GM12891 (cell line): ENCODE measurements around the gene HK1.
"Not testable (repeated sequence)": the region's sequence is repeated elsewhere in the genome, so short reads cannot be mapped to it uniquely, and the experiment has no call there.

Source experiments
- DNase-seq: peaks from one replicate; pipeline ENCODE4 v3.0.0; 2011; ENCODE audit warnings: low spot score; ENCODE audit not compliant: insufficient read length
- FAIRE-seq: peaks from 2 replicates; lab custom pipeline; 2011; peaks lifted over from hg19 to GRCh38; lab: Jason Lieb, UNC
- PAX5 ChIP-seq: IDR thresholded peaks from 2 replicates; pipeline ENCODE4 v1.6.1; 2011; ENCODE audit warnings: low read length, moderate library complexity, mild to moderate bottlenecking; ENCODE audit not compliant: insufficient read depth, severe bottlenecking
- POLR2A ChIP-seq: IDR thresholded peaks from 2 replicates; pipeline ENCODE4 v1.6.1; 2011; ENCODE audit warnings: low read depth, low read length, control low read depth
- POLR2AphosphoS5 ChIP-seq: IDR thresholded peaks from 2 replicates; pipeline ENCODE4 v1.6.1; 2011; ENCODE audit warnings: low read depth, low read length, control low read depth
- POU2F2 ChIP-seq: IDR thresholded peaks from 2 replicates; pipeline ENCODE4 v1.6.1; 2011; ENCODE audit warnings: low read depth, mild to moderate bottlenecking, control low read depth, low read length, moderate library complexity
- SPI1 ChIP-seq: IDR thresholded peaks from 2 replicates; pipeline ENCODE4 v1.6.1; 2011; ENCODE audit warnings: low read depth, low read length, control low read depth
- TAF1 ChIP-seq: IDR thresholded peaks from 2 replicates; pipeline ENCODE4 v1.6.1; 2011; ENCODE audit warnings: low read depth, low read length, control low read depth

Gene HK1

DNA sequence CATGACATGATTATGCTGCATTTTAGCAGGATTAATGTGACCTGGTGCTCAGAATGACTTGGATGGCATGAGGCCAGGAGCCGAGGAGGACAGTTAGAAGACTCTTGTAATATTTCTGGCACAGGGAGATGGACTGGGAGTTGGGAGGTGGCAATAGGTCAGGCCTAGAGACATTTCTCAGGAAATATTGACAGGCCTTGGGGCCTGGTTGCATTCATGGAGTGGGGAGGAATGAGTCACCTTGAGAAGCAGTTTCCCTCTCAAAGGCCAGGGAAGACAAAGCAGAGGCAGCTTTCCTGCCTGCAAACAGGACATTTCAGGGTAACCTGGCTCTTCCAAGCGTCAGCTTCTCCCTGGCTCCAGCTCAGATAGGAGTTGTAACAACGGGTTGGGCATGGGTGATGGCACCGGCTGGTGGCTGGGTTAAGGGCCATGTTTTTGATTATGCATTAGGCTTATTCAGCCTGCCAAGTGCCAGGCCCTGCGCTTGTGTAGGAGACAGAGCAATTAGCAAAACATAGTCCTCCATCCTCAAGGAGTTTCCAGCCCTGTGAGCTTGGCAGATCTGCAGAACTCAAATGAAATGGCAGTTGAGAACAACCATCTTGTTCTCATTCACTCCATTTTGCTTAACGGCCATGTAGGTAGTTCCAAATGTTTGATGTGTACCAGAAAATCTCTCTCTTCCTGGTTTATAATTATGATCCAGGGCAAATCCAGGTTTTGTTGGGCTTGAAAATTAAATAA, 38.2 kb downstream of the HK1 start:
- TF ChIP-seq POU2F2 (no peak), POLR2A (no peak), TAF1 (no peak), SPI1 (no peak), PAX5 (no peak), POLR2AphosphoS5 (no peak)
- DNase-seq (no peak), FAIRE-seq (no peak)

DNA sequence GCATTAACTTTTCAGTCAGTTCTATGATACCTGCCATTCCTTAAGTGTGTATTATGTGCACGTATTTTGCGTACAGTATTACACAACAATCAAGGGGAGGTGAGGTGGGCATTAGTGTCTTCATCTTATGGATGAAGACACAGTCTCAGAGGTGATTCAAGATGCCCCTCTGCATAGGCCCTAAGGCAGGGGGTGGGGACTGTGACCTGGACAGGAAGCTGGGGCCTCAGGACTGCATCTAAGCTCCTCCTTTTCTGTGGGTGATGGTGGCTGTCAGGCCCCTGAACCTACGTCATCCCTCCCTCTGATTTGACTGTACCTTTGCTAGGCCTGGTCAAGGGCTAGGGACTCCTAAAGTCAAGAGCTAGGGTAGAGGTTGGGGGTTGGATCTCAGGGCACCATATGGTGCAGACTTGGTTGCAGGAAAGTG, 38.9 kb downstream of the HK1 start:
- DNase-seq (peak; percentile 59), FAIRE-seq (peak; percentile 85)
- no peak for TF ChIP-seq SPI1
- TF ChIP-seq PAX5, result no peak
- peak; percentile 87 for TF ChIP-seq POLR2A
- TF ChIP-seq POLR2AphosphoS5, result peak; percentile 30; the same call in 1 of the 2 replicates
- TF ChIP-seq TAF1, result peak; percentile 27; the same call in 1 of the 2 replicates
- TF ChIP-seq POU2F2, result no peak

DNA sequence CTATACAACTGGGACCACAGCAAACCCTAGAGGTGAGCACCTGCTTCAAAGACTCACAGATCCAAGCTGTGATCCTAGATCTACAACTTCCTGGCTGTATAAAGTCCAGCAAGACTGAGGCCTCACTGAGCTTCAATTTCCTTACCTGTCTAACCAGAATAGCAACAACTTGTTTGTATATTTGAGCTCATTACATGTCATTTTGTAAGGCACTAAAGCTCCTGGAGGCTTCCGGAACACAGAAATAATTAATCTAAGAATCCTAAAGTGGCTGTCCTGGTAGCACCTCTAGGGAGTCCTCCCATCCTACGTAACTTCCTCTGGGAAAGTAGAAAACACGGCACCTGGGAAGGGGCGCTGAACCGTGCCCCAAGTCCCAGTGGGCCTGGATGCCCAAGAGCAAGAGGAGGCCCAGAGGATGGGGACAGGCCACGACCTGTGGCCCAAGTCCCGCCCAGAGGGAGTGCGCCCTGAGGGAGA, 39.4 kb downstream of the HK1 start:
- FAIRE-seq, result no peak
- DNase-seq, result no peak
- TF ChIP-seq POLR2A (no peak), TAF1 (no peak), PAX5 (no peak), POLR2AphosphoS5 (no peak), POU2F2 (no peak), SPI1 (no peak)

DNA sequence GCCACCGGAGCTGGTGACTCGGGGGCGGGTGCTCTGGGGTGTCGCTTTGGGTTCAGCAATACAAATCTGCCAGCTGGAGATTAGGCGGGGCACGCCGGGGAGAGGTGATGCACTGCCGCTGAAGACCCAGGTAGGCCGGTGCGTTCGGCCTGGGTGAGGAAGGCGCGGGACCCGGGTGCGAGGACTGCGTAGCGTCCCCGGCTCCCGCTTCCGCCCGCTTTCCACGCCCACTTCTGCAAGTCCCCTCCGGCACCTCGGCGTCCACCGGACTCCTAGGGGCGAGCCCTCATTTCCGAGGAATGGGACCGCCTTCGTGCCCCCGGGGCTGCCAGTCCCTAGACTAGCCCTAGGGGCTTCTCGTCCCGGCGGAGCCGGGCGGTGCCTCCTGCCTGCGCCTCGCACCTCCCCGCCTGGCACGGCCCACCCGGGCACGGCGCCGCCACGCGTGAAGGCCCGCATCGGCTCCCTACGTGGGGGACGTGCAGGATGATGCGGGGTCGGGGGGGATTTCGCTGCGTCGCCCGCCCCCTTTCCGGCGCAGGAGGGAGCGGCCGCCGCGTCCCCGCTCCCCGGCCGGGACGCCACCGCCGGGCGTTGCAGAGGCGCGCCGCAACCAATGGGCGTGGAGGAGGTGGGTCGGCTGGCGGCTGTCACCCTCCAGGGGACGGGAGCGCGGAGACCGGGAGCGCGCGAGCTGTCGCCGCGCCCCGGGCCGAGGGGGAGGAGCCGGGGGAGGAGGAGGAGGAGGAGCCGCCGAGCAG, 40.0 kb downstream of the HK1 start:
- peak; percentile 91 for FAIRE-seq
- TF ChIP-seq TAF1 (no peak), PAX5 (no peak), SPI1 (peak; percentile 25), POU2F2 (no peak), POLR2A (no peak), POLR2AphosphoS5 (no peak; the same call in 1 of the 2 replicates)
- DNase-seq, result peak; percentile 96

DNA sequence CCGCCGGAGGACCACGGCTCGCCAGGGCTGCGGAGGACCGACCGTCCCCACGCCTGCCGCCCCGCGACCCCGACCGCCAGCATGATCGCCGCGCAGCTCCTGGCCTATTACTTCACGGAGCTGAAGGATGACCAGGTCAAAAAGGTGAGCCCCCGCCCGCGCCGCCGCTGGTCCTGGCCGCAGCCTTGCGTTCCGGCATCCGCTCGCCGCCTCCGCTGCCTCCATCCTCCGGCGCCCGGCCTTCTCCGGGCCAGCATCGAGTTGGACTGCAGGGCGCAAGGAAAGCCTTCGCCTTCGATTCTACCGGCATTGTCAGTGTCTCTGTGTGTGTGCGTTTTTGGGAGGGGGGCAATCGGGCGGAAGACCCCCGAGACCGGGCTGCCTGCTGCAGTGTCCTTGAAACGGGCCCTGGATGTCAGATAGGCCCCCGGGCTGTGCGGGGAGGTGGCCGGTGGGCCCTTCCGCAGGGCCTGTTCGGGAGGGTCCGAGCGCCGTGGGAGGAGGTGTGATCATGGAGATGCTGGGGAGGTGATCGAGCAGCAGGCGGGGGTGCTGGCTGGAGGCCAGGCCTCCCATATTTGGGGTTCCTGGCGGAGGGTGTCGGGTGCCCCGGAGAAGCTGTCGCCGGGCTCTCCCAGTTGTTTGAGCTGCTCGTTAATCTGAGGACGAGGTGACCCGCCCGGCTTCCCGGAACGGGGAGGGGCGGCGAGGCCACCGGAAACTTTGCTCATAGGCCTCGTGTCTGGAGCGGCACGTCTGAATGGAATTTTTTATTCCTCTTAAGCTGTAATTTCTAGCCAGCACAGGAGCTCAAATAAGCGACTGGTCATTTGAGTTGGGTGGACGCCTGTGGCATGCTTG, 40.8 kb downstream of the HK1 start:
- no peak for FAIRE-seq
- DNase-seq, result peak; percentile 51
- TF ChIP-seq POU2F2, result no peak
- TF ChIP-seq SPI1, result no peak
- TF ChIP-seq TAF1, result no peak
- no peak for TF ChIP-seq POLR2A
- TF ChIP-seq PAX5, result no peak
- TF ChIP-seq POLR2AphosphoS5, result no peak; the same call in 1 of the 2 replicates

DNA sequence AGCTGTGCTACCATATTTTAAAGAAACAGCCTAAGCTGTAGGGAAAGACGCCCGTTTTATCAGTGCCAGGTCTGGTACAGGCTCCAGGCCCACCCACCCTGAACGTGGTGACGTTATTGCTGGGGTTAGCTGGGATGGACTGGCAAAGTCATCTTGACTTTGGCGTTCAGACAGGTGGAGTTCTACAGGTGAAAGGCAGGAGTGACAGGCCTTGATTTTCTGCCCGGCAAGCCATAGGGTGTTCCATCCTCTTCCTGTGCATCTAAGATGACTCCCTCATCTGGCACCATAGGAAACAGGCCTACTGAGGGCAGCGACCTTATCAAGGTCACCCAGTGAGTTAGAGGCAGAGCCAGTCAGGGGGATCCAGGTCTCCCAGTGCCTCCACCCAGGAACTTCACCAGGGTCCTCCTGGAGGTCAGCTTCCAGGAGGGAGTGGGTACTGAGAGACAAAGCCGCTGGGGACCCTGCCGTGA, 41.6 kb downstream of the HK1 start:
- TF ChIP-seq SPI1 (no peak), POLR2A (no peak), PAX5 (no peak), POLR2AphosphoS5 (no peak), POU2F2 (no peak), TAF1 (no peak)
- no peak for DNase-seq
- no peak for FAIRE-seq

DNA sequence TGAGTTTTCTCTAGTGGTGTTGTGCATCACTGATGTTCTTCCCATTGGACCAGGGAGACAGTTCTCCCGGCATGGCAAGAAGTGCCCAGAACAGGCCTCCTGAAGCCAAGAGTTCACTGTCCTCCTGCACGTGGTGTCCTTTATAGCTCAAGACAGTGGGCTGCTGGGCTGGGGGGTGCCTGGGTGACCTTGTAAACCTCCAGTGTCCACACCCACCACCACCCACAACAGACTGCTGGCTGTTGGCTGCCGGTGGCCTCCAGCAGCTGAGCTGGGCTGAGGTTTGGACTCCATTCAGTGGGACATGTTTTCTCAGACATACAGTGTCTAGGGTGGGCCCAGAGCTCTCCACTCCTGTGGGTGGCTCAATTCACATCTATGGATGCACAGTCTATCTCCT, 42.2 kb downstream of the HK1 start:
- no peak for DNase-seq
- no peak for FAIRE-seq
- TF ChIP-seq TAF1, result no peak
- TF ChIP-seq POLR2AphosphoS5, result no peak
- no peak for TF ChIP-seq SPI1
- TF ChIP-seq PAX5, result no peak
- TF ChIP-seq POLR2A, result no peak
- no peak for TF ChIP-seq POU2F2

DNA sequence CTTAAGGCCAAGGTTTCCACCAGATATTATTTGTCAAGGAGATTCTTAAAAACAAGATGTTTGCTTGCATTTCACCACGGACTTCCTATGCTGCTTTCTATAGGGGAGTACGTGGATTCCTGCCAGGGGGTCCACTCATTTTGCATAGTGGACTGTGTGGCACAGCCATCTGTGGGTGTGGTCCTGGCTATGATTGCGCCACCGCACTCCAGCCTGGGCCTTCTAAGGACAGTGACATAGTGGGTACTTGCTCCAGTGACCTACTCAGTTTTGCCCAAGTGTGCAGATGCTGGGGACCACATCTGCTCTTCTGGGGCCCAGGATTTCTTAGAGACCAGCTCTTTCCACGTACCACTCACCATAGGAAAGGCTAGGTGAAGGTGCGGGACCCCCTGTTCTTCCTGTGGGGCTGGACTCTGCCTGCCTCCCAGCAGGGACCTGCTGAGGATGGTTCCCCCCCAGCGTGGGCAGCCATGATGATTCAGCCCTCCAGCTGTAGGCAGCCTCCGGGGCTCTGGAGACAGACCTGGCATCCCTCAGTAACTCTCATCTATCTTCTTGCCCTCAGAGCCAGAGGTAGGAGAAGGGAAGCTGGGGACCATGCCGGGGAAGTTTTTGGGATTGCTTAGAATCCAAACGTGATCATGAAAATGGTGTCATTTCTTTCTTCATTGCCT, 42.9 kb downstream of the HK1 start:
- DNase-seq (no peak), FAIRE-seq (no peak)
- TF ChIP-seq SPI1, result no peak
- no peak for TF ChIP-seq POLR2A
- no peak for TF ChIP-seq PAX5
- TF ChIP-seq POLR2AphosphoS5, result no peak
- TF ChIP-seq POU2F2, result no peak
- no peak for TF ChIP-seq TAF1

DNA sequence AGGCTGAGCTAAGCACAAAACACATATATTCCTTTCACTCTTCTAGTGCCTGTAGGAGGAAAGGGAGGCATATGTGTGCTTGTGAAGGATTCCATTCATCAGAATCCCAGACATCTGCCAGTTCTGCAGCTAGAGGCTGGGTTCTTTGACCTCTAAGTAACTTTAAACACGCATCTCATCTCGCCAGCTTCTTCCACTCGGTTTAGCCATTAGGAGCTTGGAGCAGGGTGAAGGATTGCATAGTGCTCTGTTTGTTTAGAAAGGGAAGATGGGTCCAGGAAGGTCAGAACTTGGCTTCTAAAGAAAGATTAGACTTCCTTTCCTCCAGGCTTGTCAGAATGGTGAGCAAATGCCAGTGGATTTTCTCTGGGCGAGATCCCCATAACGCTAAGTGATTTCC, 43.6 kb downstream of the HK1 start:
- FAIRE-seq (no peak), DNase-seq (no peak)
- TF ChIP-seq POU2F2 (no peak), POLR2A (no peak), TAF1 (no peak), POLR2AphosphoS5 (no peak), PAX5 (no peak), SPI1 (no peak)

DNA sequence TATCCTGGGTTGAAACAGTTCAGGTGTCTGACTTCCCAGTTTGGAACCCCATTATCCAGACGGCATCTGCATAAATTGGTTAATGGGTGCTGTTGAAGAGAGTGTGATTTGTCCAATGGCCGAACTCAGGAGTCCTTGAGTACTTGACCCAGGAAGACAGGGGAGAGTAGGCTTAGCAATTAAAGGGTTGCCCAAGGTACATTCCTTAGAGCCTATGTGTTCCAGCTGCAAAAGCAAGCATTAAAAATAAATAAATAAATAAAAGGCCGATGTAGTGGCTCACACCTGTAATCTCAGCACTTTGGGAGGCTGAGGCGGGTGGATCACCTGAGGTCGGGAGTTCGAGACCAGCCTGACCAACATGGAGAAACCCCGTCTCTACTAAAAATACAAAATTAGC, 44.0 kb downstream of the HK1 start:
- DNase-seq, FAIRE-seq: not testable (repeated sequence)
